Endothelial cell of umbilical vein (primary cell): ENCODE results near the gene SPPL3. TPM values are rescaled to one million over a fixed set of nuclear protein-coding genes. Genes with fewer than 3 reads are reported as not detected.

Source experiments
- BruUV-seq: library from RNA; stranded (reverse); fragments of 400-500 nt; replicated peaks from 2 replicates; lab custom pipeline; 2021; lab: Mats Ljungman, UMichigan
- CTCF ChIA-PET: fragments of 300-600, 350-600 bp; sonication (Branson Sonifier 250); formaldehyde crosslinking; loops from one replicate; lab custom pipeline; 2021; ENCODE audit warnings: antibody characterized with exemption, inconsistent platforms; lab: Charles Lee
- POLR2A ChIA-PET: fragments of 300-600, 350-600 bp; sonication (Branson Sonifier 250); formaldehyde crosslinking; loops from one replicate; lab custom pipeline; 2021; ENCODE audit warnings: antibody characterized with exemption, inconsistent platforms; lab: Charles Lee
- DNase-seq: peaks from one replicate; pipeline ENCODE4 v3.0.0-alpha.2; 2011; ENCODE audit warnings: low read depth, low spot score
- FAIRE-seq: peaks from 2 replicates; lab custom pipeline; 2011; peaks lifted over from hg19 to GRCh38; lab: Jason Lieb, UNC
- H2AFZ ChIP-seq: 2 replicates; pipeline ENCODE4 v1.6.0; 2012; ENCODE audit warnings: low read depth, low read length, control low read depth, inconsistent platforms
- H3K27ac ChIP-seq: 2 replicates; pipeline ENCODE4 v1.5.1; 2011; ENCODE audit warnings: low read depth, mild to moderate bottlenecking, control low read depth, low read length, moderate library complexity; ENCODE audit not compliant: insufficient read depth
- H3K27me3 ChIP-seq, 2 experiments: 2 replicates each; pipeline versions ENCODE4 v1.6.0 to v1.6.1; 2011; ENCODE audit warnings: low read length in 2 of 2, mixed read lengths in 1 of 2; ENCODE audit not compliant: control insufficient read depth in 2 of 2, insufficient read depth in 2 of 2
- H3K36me3 ChIP-seq, 2 experiments: 2 replicates in 1 of 2; 3 replicates in 1 of 2; pipeline ENCODE4 v1.5.1; 2011; ENCODE audit warnings: low read length in 2 of 2, mild to moderate bottlenecking in 1 of 2, moderate library complexity in 1 of 2; ENCODE audit not compliant: control insufficient read depth in 2 of 2, insufficient read depth in 2 of 2; ENCODE audit errors: extremely low read depth in 1 of 2
- H3K4me1 ChIP-seq: 3 replicates; pipeline ENCODE4 v1.5.1; 2011; ENCODE audit warnings: mild to moderate bottlenecking, low read length; ENCODE audit not compliant: control insufficient read depth, insufficient read depth; ENCODE audit errors: extremely low read depth
- H3K4me2 ChIP-seq: 2 replicates; pipeline ENCODE4 v1.6.1; 2011; ENCODE audit warnings: low read length, control low read depth, mixed read lengths; ENCODE audit not compliant: insufficient read depth
- H3K4me3 ChIP-seq, 3 experiments: fragments of 200-600 bp in 1 of 3; sonication (generic), shearing (Covaris generic) in 1 of 3; replicated peaks in 1 of 3; 2 replicates each; pipeline ENCODE4 v1.5.1; 2011 to 2016; ENCODE audit warnings: control low read depth in 3 of 3, low read length in 3 of 3, mild to moderate bottlenecking in 2 of 3, inconsistent platforms in 1 of 3, low read depth in 1 of 3, moderate library complexity in 1 of 3; ENCODE audit not compliant: insufficient read depth in 1 of 3
- H3K79me2 ChIP-seq: 2 replicates; pipeline ENCODE4 v1.6.0; 2012; ENCODE audit warnings: low read length, inconsistent platforms; ENCODE audit not compliant: control insufficient read depth, insufficient read depth
- H3K9ac ChIP-seq: replicated peaks from 2 replicates; pipeline ENCODE3; 2011; ENCODE audit warnings: low read length, control low read depth; ENCODE audit not compliant: insufficient read depth; ENCODE audit errors: extremely low read depth
- H3K9me1 ChIP-seq: replicated peaks from 3 replicates; pipeline ENCODE4 v1.6.0; 2011; ENCODE audit warnings: mild to moderate bottlenecking, low read length; ENCODE audit not compliant: control insufficient read depth, insufficient read depth; ENCODE audit errors: extremely low read depth
- H3K9me3 ChIP-seq: replicated peaks from 2 replicates; pipeline ENCODE4 v1.5.1; 2012; ENCODE audit warnings: low read length, inconsistent platforms; ENCODE audit not compliant: control insufficient read depth, insufficient read depth
- H4K20me1 ChIP-seq: replicated peaks from 2 replicates; pipeline ENCODE3; 2011; ENCODE audit warnings: mild to moderate bottlenecking, low read length; ENCODE audit not compliant: control insufficient read depth, insufficient read depth; ENCODE audit errors: extremely low read depth
- EZH2 ChIP-seq: IDR thresholded peaks from 2 replicates; pipeline ENCODE4 v1.6.1; 2012; ENCODE audit warnings: borderline replicate concordance, low read depth, mild to moderate bottlenecking, moderate library complexity, low read length, inconsistent platforms; ENCODE audit not compliant: severe bottlenecking
- FOS ChIP-seq: IDR thresholded peaks from 2 replicates; pipeline ENCODE4 v1.6.1; 2011; ENCODE audit warnings: mild to moderate bottlenecking, low read length, moderate library complexity, borderline replicate concordance; ENCODE audit not compliant: insufficient read depth
- GATA2 ChIP-seq: IDR thresholded peaks from 2 replicates; pipeline ENCODE4 v1.7.0; 2011; ENCODE audit warnings: low read depth, mild to moderate bottlenecking, moderate library complexity, mixed read lengths, low read length; ENCODE audit not compliant: insufficient read length, insufficient read depth
- JUN ChIP-seq: IDR thresholded peaks from 2 replicates; pipeline ENCODE4 v1.6.1; 2011; ENCODE audit warnings: borderline replicate concordance, low read depth; ENCODE audit not compliant: insufficient read length, insufficient read depth
- MAX ChIP-seq: IDR thresholded peaks from 2 replicates; pipeline ENCODE4 v1.6.1; 2011; ENCODE audit not compliant: insufficient read depth, insufficient read length
- MYC ChIP-seq: IDR thresholded peaks from one replicate; pipeline ENCODE4 v1.6.1; 2011; ENCODE audit warnings: mild to moderate bottlenecking, low read depth, low read length
- POLR2A ChIP-seq: IDR thresholded peaks from 2 replicates; pipeline ENCODE4 v1.6.1; 2012; ENCODE audit warnings: low read depth, mild to moderate bottlenecking, control low read depth, low read length
- POLR2AphosphoS5 ChIP-seq: IDR thresholded peaks from 2 replicates; pipeline ENCODE4 v1.6.1; 2012; ENCODE audit warnings: low read depth, mild to moderate bottlenecking, control low read depth, low read length, moderate library complexity; ENCODE audit not compliant: insufficient read depth
- dilution Hi-C: fragments of 300-500 bp; cut with MboI; formaldehyde crosslinking; loops from one replicate; pipeline ENCODE4 v1.15.0; 2019; ENCODE audit warnings: low sequenced_read_pairs; ENCODE audit not compliant: extremely low pct_ligation_motif_present
- intact Hi-C: fragments of 100-400 bp; cut with micrococcal nuclease; formaldehyde crosslinking; loops from one replicate; pipeline ENCODE4 v1.10.0; 2022
- polyA plus RNA-seq, 4 experiments: library from polyadenylated mRNA; depleted of rRNA in 3 of 4; stranded (reverse) in 3 of 4; unstranded in 1 of 4; fragments of >200 nt; gene quantifications; 2 replicates each; pipeline versions ENCODE4 v1.2.1 to v1.2.3, GENCODE V29; 2011 to 2012; ENCODE audit warnings: missing spikeins in 1 of 4
- total RNA-seq: library from RNA; stranded (reverse); gene quantifications from 2 replicates; pipeline ENCODE4 v1.2.3, GENCODE V29; 2021
- TF ChIP-seq, protein P1 (sequence below), 2 donors: IDR thresholded peaks; 1 replicate in 1 of 2; 2 replicates in 1 of 2; pipeline ENCODE4 v1.5.1; 2011; ENCODE audit warnings: low read length in 2 of 2, mild to moderate bottlenecking in 2 of 2, moderate library complexity in 2 of 2, control low read depth in 1 of 2, inconsistent platforms in 1 of 2, low read depth in 1 of 2; ENCODE audit not compliant: insufficient read depth in 1 of 2; ENCODE audit errors: extremely low read depth in 1 of 2

SPPL3 gene
- total and polyA plus RNA-seq, 2 donors (not counting 3 experiments of a cell fraction or from before 2014, with no cell fraction given): 30.6 to 53.0 TPM

DNA sequence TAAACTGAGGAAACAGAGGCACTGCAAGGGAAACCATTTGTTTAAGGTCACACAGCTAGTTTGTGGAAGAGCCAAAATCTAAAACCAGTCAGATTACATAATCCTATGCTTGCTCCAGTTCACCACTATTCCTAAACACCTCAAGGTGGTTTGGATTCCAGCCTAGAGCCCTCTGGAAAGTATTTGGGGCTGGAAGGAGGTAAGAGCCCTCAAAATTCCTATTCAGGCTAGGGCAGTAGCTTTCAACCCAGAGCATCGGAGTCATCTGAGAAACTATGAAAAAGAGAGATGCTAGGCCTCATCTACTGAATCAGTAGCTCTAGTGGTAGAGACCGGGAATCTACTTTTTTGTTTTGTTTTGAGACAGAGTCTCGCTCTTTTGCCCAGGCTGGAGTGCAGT is 16.0 kb upstream of the SPPL3 start:
- no peak overlapping the region for H3K9ac ChIP-seq
- FAIRE-seq: no peak
- TF ChIP-seq MYC: no peak
- TF ChIP-seq POLR2A: no peak
- no peak for TF ChIP-seq GATA2
- TF ChIP-seq POLR2AphosphoS5: no peak
- no peak for TF ChIP-seq MAX
- TF ChIP-seq, protein P1, sequence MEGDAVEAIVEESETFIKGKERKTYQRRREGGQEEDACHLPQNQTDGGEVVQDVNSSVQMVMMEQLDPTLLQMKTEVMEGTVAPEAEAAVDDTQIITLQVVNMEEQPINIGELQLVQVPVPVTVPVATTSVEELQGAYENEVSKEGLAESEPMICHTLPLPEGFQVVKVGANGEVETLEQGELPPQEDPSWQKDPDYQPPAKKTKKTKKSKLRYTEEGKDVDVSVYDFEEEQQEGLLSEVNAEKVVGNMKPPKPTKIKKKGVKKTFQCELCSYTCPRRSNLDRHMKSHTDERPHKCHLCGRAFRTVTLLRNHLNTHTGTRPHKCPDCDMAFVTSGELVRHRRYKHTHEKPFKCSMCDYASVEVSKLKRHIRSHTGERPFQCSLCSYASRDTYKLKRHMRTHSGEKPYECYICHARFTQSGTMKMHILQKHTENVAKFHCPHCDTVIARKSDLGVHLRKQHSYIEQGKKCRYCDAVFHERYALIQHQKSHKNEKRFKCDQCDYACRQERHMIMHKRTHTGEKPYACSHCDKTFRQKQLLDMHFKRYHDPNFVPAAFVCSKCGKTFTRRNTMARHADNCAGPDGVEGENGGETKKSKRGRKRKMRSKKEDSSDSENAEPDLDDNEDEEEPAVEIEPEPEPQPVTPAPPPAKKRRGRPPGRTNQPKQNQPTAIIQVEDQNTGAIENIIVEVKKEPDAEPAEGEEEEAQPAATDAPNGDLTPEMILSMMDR (IDR thresholded peaks at IDR 0.05; ENCODE audit: extremely low read depth in 1 of 2, insufficient read depth in 1 of 2, low read depth in 1 of 2, low read length in 2 of 2): no peak
- TF ChIP-seq EZH2: no peak
- TF ChIP-seq FOS: no peak
- TF ChIP-seq JUN: no peak
- no peak overlapping the region for H3K27ac ChIP-seq
- no peaks in the 10 kb centered on the region for H3K9me1 ChIP-seq
- H3K4me2 ChIP-seq: no peak overlapping the region
- no TSS peak for BruUV-seq
- no peaks in the 10 kb centered on the region for H3K36me3 ChIP-seq
- DNase-seq: no peak
- no peaks in the 10 kb centered on the region for H3K4me1 ChIP-seq
- intact Hi-C loops: no loop called here
- no peak overlapping the region for H3K4me3 ChIP-seq
- no peaks in the 10 kb centered on the region for H3K79me2 ChIP-seq
- CTCF ChIA-PET: no interaction called here
- no peaks in the 10 kb centered on the region for H3K9me3 ChIP-seq
- dilution Hi-C loops: no loop called here
- POLR2A ChIA-PET: no interaction called here
- no peaks in the 10 kb centered on the region for H4K20me1 ChIP-seq
- H3K27me3 ChIP-seq: peaks cover 2 to 4% of the 10 kb centered on the region in 2 experiments
- no peak overlapping the region for H2AFZ ChIP-seq
